HG02588 (cell line): ENCODE measurements around the gene CADM2.
"Not testable (repeated sequence)": the region's sequence is repeated elsewhere in the genome, so short reads cannot be mapped to it uniquely, and the experiment has no call there.

Experiments
- ATAC-seq: cut with Tn5 transposase; IDR thresholded peaks from one replicate; pipeline ENCODE4 v1.9.1; 2021; ENCODE audit warnings: mild to moderate bottlenecking, moderate library complexity; ENCODE audit not compliant: unreplicated experiment

CADM2 gene

DNA sequence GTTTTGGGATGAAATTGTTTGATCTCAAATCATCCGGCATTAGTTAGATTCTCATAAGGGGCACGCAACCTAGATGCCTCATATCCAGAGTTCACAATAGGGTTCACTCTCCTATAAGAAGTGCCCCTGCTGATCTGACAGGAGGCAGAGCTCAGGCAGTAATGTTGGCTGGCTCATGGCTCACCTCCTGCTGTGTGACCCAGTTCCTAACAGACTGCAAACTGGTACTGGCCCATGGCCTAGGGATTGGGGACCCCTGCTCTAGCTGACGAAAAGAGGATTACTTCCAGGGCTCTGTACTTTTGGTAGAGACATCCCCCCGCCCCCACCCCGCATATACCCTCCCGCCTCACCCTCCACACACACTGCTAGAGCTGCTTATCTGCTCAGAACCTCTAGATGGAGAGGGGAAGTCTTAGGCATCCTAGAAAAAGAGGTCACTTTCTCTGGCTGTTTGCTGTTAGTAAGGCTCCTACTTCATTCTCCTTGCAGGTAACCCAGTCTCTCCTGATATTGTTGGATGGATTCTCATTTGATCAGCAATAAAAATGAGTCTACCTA lies 923.1 kb downstream of the CADM2 start:
- ATAC-seq = no peak

DNA sequence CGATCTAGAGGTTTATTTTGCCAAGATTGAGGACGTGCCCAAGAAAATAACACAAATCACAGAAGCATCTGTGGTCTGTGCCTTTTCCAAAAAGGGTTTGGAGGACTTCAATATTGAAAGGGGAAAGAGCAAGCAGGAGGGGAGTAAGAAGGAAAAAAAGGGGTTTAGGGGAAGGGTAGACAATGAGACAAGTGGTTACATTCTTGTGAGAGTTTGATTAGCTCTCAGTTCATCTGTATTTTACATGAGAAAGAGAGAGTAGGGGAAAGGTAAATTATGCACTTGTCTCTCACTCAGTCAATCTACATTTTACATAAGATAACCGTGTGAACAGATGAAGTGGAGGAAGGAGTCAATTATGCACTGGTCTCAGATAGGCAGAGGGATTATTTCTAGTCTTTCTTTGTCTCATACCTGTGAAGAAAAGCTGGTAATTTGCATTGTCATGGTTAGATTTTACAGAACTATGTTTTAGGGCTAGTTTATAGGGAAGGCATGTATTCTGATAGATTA lies 931.3 kb downstream of the CADM2 start:
- no peak for ATAC-seq

DNA sequence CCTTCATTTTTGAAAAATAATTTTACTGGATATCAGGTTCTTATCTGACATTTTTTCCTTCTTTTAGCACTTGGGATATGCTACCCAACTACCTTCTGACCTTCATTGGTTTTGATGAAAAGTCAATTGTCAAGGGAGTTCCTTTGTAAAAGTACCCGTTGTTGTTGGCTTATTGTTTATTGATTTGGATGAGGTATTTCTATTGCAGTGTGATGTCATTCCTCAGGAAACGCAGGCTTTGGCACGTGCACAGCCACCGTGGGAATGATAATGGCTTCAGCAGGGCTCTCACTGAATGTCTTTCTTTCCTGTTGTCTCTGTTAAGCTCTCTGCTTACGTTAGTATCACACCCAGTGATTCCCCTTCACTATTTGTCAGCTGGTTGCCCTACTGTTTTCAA lies 944.6 kb downstream of the CADM2 start:
- ATAC-seq = no peak

DNA sequence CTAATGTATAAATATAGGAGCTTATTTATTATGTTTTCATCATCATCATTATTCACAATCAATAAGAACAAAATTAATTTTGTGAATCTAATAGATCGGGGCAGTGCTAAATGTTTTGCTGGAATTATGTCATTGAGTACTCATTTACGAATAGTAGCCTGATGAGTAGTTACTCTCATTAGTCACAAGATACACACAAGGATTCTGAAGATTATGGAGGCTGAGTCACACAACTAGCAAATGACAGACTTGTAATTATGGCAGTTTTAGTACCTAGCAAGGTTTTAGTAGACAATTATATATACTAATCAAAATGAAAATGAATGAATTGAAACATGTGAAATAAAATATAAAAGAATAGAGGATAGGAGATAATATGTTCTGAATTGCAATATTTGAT lies 954.2 kb downstream of the CADM2 start:
- no peak for ATAC-seq

DNA sequence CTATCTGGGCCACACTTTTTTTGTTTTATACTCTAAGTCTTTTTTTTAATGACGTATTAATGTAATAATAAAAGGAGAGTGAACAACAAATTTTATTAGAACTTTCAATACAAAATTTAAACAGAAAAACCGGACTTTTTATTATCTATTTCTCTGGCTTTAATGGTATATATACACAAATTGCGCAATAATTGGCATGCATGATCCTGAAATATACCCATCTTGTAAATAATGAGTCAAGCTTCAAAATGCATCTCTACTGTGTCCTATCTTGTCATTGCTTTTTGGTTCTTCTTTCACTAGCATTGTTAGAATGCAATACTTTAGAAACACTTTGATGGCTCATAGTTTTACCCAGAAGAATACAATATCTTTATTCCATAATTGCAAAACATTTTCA lies 963.6 kb downstream of the CADM2 start:
- ATAC-seq = no peak

DNA sequence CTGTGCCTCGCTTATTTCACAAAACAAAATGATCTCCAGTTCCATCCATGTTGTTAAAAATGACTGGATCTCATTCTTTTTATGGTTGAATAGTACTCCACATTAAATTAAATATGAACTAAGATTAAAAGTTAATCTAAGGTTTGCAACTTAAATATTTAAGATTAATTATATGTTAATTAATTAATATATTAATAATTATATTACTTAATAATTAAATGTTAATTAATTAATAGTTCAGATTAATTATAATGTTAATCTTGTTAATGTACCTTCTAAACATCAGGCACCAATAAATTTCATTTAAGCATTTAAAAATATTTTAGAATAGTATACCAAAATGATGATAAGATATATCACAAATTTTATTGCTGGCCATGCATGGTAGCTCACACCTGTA lies 971.9 kb downstream of the CADM2 start:
- ATAC-seq = no peak

DNA sequence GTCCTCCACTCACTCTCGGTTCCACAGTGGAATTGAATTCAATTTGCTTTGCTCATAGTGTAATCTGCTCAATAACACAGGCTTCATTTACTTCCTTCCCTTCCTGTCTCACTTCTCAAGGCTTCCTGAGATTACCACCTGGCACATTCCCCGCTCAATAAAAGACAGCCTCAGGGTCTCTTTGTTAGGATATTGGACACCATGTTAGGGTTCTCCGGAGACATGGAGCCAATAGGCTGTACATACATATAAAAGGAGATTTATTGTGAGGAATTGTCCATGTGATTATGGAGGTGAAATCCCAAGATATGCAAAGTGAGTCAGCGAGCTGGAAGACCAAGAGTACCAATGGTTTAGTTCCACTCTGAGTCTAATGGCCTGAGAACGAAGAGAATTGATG lies 974.5 kb downstream of the CADM2 start:
- no peak for ATAC-seq

DNA sequence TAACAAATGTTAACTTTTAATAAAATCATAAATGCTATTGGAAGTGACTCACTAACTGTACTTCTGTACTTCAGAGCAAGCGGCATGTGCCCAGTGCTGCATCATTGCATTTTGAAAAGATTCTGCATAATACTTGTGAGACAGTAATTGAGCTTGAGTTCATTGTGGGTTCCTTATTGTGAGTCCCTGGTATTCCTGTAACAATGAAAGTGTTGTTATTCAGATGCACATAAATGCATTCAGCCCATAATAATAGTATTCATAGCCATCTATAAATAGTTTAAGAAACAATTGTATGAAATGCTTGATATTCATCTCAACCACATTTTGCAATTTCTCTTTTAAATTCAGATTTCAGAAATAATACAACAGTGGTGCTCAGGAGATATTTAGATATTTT lies 976.4 kb downstream of the CADM2 start:
- ATAC-seq = no peak

DNA sequence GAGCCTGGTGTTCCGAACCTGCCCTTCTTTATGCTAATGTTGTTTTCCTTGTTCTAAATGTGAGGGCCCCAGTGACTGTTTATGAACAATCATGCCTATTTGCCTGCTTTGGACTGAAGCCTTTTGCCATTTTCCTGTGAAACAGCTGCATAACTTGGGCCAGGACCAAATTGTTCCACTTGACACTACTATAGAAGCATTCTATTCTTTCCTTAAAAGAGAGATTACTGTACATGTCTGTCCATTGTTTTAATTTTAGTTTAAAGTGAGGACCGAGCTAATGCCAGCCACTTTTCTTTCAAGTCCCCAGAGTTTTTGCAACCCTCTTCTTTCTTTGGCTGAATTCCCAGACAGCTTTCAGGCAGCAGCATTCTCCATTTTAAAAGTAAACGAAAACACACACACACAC lies 980.3 kb downstream of the CADM2 start:
- ATAC-seq = no peak

DNA sequence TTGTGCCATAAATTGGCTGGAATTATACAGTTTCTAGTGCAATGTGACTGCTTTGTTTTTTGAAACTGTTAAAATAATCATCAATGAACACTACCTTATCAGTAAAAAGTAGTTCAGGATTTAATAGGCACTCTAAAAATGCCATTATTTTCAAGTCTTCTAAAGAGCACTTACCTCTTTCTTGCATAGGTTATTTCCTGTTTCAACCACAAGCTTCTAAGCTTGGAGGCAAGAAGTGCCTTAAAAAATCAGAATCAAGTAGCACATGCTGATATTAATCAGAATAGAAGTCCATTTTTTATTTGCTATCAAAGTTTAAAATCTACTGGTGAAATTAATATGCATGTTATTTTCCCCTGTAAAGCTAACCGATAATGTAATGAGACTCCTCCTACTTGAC lies 991.6 kb downstream of the CADM2 start:
- no peak for ATAC-seq

DNA sequence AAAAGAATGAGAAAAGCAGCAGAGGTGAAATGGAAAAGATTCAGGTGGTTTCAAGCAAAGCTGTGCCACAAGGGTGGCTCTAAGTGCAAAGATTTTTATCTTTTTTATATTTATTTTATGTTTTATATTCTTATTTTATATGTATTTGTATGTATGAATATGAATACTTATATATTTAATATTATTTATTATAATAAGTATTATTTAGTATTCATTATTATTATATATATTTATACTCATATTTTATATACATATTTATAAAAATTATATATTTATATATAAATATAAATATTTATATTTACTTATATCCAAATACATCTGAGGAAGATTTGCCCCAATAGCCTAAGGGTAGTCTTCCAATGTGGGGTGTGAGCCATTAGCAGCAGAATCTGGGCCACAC lies 1002.0 kb downstream of the CADM2 start:
- ATAC-seq = no peak

DNA sequence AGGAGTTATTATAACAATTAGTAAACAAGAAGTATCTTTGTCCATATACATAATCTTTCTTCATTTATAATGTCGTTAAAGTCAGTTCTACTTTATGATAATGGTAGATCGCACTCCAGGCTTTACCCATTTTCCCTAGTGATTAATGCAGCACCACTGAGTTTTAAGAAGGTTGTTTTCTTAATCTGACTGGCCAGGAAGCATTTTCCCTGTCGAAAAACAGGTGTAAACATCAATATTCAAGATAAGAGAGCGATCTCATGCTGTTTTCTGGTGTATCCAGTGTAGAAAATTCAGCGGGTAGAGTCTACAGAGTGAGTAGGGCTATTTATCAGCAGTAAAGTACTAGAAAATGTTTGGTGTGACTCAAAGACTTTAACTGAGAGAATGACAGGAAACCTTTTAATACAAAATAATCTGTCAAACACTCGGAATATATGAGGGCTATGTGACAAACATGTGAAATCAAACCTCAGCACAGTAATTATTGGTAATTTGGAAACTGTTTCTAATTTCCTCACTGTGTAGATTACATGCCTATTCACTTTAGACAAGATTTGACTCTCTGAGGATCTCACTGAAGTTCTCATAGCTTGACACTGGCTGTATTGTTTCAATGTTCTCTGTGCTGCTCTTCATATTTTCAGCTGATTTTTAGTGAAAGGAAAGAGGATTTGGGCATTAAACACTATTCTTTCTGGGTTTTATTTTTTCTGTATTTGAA lies 1019.0 kb downstream of the CADM2 start:
- no peak for ATAC-seq

DNA sequence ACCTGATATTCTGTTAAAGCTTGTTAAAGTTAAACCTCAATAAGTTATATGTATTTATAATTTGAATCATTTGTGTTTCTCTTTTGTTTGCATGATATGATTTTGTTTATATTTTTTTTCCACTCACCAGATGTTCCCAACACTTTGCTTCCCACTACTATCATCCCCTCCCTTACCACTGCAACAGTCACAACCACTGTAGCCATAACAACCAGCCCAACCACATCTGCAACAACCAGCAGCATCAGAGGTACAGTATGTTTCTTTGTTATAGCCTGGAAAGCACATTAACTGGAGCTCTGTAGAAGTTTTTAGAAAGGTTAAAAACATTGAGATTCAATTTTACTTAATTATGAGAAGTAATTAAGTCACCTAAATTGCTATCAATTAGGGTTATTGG lies 1020.2 kb downstream of the CADM2 start:
- no peak for ATAC-seq

DNA sequence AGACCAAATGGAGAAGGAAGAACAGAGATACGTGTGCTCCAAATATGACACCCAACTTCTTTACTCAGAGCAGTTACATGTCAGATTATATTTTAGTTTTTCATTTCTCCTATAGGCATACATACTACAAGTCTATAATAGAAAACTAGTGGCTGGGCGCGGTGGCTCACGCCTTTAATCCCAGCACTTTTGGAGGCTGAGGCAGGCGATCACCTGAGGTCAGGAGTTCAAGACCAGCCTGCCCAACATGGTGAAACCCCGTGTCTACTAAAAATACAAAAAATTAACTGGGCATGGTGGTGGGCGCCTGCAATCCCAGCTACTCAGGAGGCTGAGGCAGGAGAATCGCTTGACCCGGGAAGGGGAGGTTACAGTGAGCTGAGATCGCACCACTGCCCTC lies 1030.8 kb downstream of the CADM2 start:
- ATAC-seq = not testable (repeated sequence)

DNA sequence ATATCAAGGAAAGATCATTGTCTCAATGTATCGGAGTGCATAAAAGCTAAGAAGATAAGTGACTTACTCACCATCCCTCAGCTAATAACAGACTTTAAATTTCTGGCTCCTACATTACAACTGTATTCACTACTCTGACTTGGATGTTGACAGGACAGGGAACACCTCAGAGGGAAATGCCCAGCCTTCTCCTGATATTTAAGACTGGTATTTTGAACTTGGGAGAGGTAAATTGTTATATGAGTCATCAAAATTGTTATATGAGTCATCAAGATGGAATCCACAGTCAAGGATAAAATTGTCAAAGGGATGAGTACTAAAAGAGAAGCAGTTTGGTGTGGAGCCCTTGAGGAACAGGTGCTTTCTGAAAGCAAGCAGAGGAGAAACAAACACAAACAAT lies 1070.8 kb downstream of the CADM2 start:
- no peak for ATAC-seq

DNA sequence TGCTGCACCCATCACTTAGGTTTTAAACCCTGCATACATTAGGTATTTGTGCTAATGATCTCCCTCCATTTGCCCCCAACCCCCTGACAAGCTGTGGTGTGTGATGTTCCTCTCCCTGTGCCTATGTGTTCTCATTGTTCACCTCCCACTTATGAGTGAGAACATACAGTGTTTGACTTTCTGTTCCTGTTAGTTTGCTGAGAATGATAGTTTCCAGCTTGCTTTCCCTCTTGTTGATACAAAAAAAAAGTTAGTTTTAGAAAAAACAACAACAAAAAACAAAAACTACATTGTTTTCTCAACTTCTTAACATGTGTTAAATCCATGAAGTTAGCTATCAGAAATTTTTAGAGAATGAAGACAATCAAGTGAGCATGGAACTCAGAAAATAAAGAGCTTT lies 1079.1 kb downstream of the CADM2 start:
- no peak for ATAC-seq

DNA sequence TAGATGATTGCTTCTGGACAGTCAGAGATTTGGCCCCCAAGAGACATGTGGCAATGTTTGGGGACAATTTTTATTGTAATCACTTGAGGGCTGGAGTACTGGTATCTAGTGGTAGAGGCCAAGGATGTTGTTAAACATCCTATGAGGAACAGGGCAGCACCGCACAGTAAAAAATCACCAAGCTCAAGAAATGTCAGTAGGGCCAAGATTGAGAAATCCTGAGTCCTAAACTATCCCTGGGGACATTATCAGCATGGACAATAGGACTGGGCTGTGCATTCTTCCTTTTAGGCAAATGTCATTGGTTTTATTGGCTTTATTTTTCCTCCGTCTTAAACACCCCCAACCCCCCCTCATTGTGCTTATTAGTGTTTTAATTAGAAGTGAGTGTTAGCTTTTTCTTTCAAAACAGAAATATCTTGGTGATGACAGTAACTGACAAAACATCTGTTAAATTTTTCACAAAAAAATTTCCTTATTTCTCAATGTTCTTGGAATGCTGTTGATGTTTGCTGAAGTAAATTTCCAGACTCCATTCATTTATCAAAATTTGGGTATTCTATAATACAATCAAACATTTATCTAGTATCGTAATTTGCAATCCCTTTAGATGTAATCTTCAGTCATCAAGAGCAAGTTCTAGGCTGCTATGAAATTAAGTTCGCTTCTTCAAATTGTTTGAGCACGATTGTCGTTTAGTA lies 1087.8 kb downstream of the CADM2 start:
- ATAC-seq = no peak

DNA sequence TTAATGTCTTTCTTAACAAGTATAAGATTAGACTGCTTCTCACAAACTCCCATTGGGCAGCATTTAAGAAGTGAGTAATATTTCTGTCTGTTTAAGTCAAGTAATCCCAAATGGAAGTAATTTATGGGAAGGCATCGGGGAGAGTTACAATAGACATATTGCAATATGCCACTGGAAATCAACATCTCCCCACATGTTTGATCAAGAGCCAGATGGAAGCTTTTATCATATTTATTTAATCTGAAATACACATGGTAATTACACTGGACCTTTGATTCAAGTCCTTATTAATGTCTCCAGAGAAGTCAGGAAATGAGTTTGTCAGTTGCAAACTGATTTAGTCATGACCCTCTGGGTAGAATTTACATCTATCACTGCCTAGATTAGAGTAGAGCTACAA lies 1088.4 kb downstream of the CADM2 start:
- ATAC-seq = no peak

DNA sequence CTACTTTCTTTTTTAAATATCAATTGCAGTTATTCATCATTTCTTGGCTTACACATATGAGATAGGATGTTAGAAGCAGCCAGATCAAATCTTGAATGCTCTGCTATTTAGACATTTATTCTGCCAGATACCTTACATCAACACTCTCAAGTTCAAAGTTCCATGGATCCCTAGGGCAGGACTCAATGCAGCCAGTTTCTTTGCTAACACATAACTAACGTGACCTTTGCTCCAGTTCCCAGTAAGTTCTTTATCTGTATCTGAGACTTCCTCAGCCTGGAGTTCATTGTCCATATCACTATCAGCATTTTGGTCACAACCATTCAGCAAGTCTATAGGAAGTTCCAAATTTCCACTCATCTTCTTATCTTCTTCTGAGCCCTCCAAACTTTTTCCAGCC lies 1092.3 kb downstream of the CADM2 start:
- ATAC-seq = no peak

DNA sequence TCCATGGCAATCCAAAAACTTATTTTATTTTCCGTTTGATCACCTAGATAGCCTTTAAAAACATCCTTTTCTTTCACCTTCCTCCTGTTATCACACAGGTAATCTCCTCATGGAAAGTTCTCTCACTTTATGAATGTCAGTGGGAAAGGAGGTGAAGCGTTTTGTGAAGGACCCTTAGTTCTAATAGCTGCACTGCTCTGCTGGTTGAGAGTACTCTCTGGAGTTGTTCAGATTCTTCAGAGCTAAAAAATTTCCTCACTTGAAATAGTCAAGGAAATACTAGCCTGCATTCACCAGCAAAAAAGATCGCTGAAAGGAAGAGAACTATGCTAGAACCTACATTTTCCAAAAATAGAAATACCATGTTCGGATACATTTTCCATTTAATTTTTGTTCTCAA lies 1097.2 kb downstream of the CADM2 start:
- no peak for ATAC-seq

DNA sequence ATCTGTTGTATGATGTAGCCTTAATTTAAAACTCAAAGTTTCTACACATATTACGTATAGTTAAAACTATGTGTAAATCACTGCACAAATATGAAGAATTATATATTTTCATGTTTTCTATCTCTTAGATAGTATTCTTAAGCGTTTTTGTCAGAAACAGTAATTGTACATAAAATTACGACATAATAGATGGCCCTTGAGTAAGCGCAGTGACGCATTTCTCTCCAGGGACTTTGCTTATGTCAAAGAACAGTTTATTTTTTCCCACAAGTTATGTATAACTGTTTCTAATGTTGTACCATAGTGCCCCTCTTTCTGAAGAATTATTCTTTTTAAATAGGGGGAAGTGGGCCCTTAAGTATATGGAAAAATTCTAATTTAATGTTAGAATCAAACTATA lies 1098.2 kb downstream of the CADM2 start:
- ATAC-seq = no peak

DNA sequence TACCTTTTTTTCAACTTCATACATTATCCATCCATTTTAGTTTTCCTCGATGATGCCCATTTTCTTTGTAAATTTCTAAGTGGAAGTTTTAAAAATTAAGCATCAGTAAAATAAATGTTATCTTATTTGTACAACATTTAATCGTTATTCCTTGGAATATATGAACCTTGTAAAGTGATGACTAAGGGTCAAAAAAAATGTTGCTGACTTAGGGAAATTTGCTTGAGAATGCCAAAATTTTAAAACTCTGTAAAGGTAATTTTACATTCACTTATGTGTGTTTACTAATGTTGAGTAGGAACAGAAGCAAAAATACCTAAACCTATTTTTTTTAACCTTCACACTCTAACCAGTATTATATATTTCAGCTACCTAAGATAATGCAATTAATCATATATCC lies 1115.0 kb downstream of the CADM2 start:
- ATAC-seq = no peak
